GM19468 (cell line): Measurements from ENCODE around the gene HOXB6.

Experiments used
- ATAC-seq: cut with Tn5 transposase; IDR thresholded peaks from one replicate; pipeline ENCODE4 v1.9.1; 2021; ENCODE audit warnings: mild to moderate bottlenecking, moderate library complexity, moderate number of reproducible peaks; ENCODE audit not compliant: unreplicated experiment; ENCODE audit errors: extremely low read depth

HOXB6 gene

GRCh38 chr17:48586355-48587258 lies 18.2 kb downstream of the HOXB6 start:
- ATAC-seq = no peak

GRCh38 chr17:48584223-48584741 lies 20.5 kb downstream of the HOXB6 start:
- ATAC-seq = no peak

- no peak for ATAC-seq
Measured at GRCh38 chr17:48583708-48584222, 21.0 kb downstream of the HOXB6 start.

GRCh38 chr17:48582750-48583069 lies 22.1 kb downstream of the HOXB6 start:
- no peak for ATAC-seq

- no peak for ATAC-seq
Measured at GRCh38 chr17:48579760-48580554, 24.8 kb downstream of the HOXB6 start.

- ATAC-seq = no peak
Measured at GRCh38 chr17:48579471-48579759, 25.4 kb downstream of the HOXB6 start.

GRCh38 chr17:48578616-48579470 lies 25.9 kb downstream of the HOXB6 start:
- no peak for ATAC-seq

GRCh38 chr17:48577946-48578615 lies 26.7 kb downstream of the HOXB6 start, which contains the start of gene HOXB4:
HOXB4 (minus strand) TSS chr17:48578350; CDS start chr17:48578319, 31 bp downstream.
- ATAC-seq = no peak

GRCh38 chr17:48577330-48577945 lies 27.3 kb downstream of the HOXB6 start:
- ATAC-seq = no peak

GRCh38 chr17:48576479-48577309 lies 28.1 kb downstream of the HOXB6 start:
- ATAC-seq = no peak

- ATAC-seq = no peak
Measured at GRCh38 chr17:48575673-48576478, 28.9 kb downstream of the HOXB6 start.

- no peak for ATAC-seq
Measured at GRCh38 chr17:48575066-48575582, 29.7 kb downstream of the HOXB6 start.

- no peak for ATAC-seq
Measured at GRCh38 chr17:48574505-48575065, 30.2 kb downstream of the HOXB6 start.

GRCh38 chr17:48571826-48572417 lies 32.9 kb downstream of the HOXB6 start:
- no peak for ATAC-seq

- ATAC-seq = no peak
Measured at GRCh38 chr17:48571024-48571818, 33.6 kb downstream of the HOXB6 start.
